Measurements from ENCODE around the gene RANBP3. TPM values are rescaled to one million over a fixed set of nuclear protein-coding genes. Genes with fewer than 3 reads are reported as not detected.
A peak's percentile ranks its signal among the peaks of the same experiment; 100 is the strongest.

Gene RANBP3
- total RNA-seq, 4 donors from 2014 or later: 58.9 to 175 (median 65.0) TPM

DNA sequence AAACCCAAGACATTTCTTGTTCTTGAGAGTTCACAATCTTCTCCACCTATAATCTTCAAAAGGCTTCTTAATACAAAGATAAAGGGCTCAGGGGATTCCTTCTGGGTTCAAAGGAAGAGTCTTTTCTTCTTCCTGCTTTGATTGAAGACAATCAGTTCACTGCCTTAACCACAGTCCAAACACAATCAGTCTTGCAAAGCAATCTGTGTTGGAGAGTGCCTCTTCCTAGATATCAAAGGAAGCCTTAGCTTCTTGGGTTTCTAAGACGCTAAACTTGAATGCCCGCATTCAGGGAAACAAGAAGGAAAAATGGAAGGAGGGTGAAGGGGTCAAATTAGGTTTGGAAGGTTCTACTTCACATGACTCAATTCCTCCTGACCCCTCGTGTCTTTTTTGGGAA lies 27.2 kb downstream of the RANBP3 start:
- in situ Hi-C loops (cut with MboI; ENCODE audit: low pct_ligation_motif_present in 1 of 4, low pct_unique_long_range_greater_than_20kb in 1 of 4, low sequenced_read_pairs in 3 of 4) (no loop called here), intact Hi-C loops (cut with DNase I; ENCODE audit: low total_unique reads) (no loop called here)
- 75 to 100% methylated on average over 3 of the region's 3 CpGs for WGBS, 2 donors (ENCODE audit: low coverage in 1 of 2)
- DNase-seq: no peak
- no peak overlapping the region for H3K4me3 ChIP-seq
- no peak for TF ChIP-seq POLR2AphosphoS5 (IDR thresholded peaks at IDR 0.05)
- TF ChIP-seq, protein P1, sequence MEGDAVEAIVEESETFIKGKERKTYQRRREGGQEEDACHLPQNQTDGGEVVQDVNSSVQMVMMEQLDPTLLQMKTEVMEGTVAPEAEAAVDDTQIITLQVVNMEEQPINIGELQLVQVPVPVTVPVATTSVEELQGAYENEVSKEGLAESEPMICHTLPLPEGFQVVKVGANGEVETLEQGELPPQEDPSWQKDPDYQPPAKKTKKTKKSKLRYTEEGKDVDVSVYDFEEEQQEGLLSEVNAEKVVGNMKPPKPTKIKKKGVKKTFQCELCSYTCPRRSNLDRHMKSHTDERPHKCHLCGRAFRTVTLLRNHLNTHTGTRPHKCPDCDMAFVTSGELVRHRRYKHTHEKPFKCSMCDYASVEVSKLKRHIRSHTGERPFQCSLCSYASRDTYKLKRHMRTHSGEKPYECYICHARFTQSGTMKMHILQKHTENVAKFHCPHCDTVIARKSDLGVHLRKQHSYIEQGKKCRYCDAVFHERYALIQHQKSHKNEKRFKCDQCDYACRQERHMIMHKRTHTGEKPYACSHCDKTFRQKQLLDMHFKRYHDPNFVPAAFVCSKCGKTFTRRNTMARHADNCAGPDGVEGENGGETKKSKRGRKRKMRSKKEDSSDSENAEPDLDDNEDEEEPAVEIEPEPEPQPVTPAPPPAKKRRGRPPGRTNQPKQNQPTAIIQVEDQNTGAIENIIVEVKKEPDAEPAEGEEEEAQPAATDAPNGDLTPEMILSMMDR (IDR thresholded peaks at IDR 0.05): no peak
- TF ChIP-seq EP300 (IDR thresholded peaks at IDR 0.05; ENCODE audit: low read depth): no peak
- no peak for TF ChIP-seq POLR2A (IDR thresholded peaks at IDR 0.05)
- peak overlapping the region; percentile 74 to 89 (median 81) for H3K27ac ChIP-seq
- no peaks in the 10 kb centered on the region for H3K9me3 ChIP-seq
- peaks cover 73 to 94% (median 88%) of the 10 kb centered on the region in 4 donors for H3K4me1 ChIP-seq
- no peaks in the 10 kb centered on the region for H3K27me3 ChIP-seq
- no peaks in the 10 kb centered on the region for H3K36me3 ChIP-seq

DNA sequence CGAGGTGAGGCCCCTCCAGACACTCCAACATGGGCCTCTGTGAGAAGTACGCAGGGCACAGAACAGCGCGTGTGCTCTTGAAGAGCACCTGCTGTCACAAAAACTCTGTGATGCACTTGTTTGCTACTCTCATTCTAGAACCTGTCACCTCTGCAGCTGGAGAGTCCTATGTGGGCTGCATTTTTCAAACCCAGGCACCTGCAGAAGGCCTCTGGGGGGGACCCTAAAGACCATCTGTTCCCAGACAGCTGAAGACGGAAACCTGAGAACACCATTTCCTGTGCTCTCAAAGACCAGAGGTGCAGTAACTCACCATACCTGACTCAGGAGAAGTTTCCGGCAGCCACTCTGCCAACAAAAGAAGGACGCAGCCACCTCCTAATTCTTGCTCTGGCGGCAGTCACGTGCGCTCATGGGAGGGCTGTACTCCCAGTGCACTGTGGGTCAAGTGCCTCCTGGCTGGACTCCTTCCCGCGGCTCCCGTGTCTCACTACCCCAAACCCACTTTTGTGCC lies 28.1 kb downstream of the RANBP3 start:
- no peak for TF ChIP-seq POLR2AphosphoS5 (IDR thresholded peaks at IDR 0.05)
- TF ChIP-seq, protein P1 (IDR thresholded peaks at IDR 0.05): no peak
- TF ChIP-seq POLR2A (IDR thresholded peaks at IDR 0.05): no peak
- TF ChIP-seq EP300 (IDR thresholded peaks at IDR 0.05; ENCODE audit: low read depth): no peak
- intact Hi-C loops (cut with DNase I; ENCODE audit: low total_unique reads) (no loop called here), in situ Hi-C loops (cut with MboI; ENCODE audit: low pct_ligation_motif_present in 1 of 4, low pct_unique_long_range_greater_than_20kb in 1 of 4, low sequenced_read_pairs in 3 of 4) (no loop called here)
- Histone ChIP-seq H3K27ac (peak overlapping the region; percentile 74 to 89 (median 81)), H3K9me3 (no peaks in the 10 kb centered on the region), H3K36me3 (no peaks in the 10 kb centered on the region), H3K4me1 (peaks cover 66 to 85% (median 81%) of the 10 kb centered on the region in 4 donors), H3K27me3 (no peaks in the 10 kb centered on the region), H3K4me3 (no peak overlapping the region)
- 85% methylated on average over 13 of the region's 13 CpGs; no CpG with 5 or more reads in 1 of the 2 donors for WGBS, 2 donors (ENCODE audit: low coverage in 1 of 2)
- DNase-seq: no peak

DNA sequence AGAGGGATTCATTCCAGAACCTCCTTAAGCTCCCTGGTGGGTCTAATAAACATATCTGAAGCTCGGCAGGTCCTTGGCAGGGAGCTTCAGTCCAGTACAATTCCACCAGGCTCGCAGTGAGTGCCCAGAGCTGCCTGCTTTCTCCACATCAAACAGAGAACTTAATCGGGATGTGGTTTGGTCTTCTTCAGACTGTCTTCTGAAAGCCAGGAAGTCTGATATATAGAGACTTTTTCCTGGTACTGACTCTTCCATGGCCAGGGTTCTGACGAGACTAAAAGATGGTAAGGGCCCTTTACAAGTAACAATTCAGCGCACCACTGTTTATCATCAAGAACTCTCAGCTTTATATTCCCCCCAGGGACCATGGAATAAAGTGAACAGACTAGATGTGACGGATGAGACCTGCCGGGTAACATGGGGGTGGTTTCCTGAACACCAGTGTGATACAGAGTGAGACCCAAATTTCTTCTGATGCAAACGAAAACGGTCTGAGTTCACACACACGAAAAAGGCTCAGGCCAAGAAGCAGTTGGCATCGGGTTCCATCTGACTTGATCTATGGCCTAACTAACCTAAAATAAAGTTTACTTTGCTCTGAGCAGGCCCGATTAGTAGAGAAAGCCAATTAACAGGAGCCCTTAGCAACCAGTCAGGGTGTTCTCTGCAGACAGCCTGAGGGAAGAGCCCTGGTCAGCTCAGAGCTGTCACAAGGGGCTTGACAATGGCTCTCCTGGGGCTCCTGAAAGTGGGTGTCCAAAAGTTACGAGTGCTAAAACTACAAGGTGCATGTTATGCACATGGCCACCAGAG lies 29.0 kb downstream of the RANBP3 start:
- H3K4me1 ChIP-seq: peaks cover 60 to 83% (median 73%) of the 10 kb centered on the region in 4 donors
- no peaks in the 10 kb centered on the region for H3K27me3 ChIP-seq

DNA sequence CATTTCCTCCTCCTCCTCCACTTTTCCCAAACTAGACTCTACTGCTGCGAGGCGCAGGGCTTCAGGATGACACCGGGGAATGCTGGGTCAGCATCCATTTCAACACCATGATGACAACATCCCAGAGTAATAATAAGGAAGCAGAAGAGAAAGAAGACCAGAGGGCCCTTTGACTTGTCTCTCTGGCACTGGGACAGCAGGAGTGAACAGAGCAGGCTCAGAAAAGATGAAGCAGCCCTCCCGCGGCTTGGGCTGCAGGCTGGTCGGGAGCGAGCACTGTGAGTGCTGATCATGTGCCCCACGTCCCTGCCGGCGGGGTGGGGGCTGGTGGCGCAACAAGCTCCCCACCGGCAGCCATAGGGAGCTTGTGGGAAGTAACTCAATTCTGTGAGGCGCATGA lies 30.5 kb downstream of the RANBP3 start:
- 33 to 78% methylated on average over 3 to 11 of the region's 13 CpGs for WGBS, 2 donors (ENCODE audit: low coverage in 1 of 2)
- in situ Hi-C loops (cut with MboI; ENCODE audit: low pct_ligation_motif_present in 1 of 4, low pct_unique_long_range_greater_than_20kb in 1 of 4, low sequenced_read_pairs in 3 of 4): no loop called here
- no peaks in the 10 kb centered on the region for H3K27me3 ChIP-seq
- H3K9me3 ChIP-seq: no peaks in the 10 kb centered on the region
- peak overlapping the region; percentile 74 to 89 (median 81) for H3K27ac ChIP-seq
- H3K36me3 ChIP-seq: no peaks in the 10 kb centered on the region
- H3K4me1 ChIP-seq: peaks cover 54 to 82% (median 67%) of the 10 kb centered on the region in 4 donors
- no peak for TF ChIP-seq EP300 (IDR thresholded peaks at IDR 0.05; ENCODE audit: low read depth)
- TF ChIP-seq POLR2AphosphoS5 (IDR thresholded peaks at IDR 0.05): peak in 2 of 3 donors; percentile 22 to 48
- TF ChIP-seq, protein P1 (IDR thresholded peaks at IDR 0.05): no peak
- TF ChIP-seq POLR2A (IDR thresholded peaks at IDR 0.05): no peak
- intact Hi-C loops (cut with DNase I; ENCODE audit: low total_unique reads): no loop called here
- peak; percentile 64 for DNase-seq
- no peak overlapping the region for H3K4me3 ChIP-seq

More for the DNA sequence above, 29.0 kb downstream of the RANBP3 start:
- Histone ChIP-seq H3K27ac (peak overlapping the region; percentile 74 to 89 (median 81)), H3K4me3 (no peak overlapping the region), H3K9me3 (no peaks in the 10 kb centered on the region), H3K36me3 (no peaks in the 10 kb centered on the region)
- no peak for DNase-seq
- 53 to 57% methylated on average over 8 to 13 of the region's 13 CpGs for WGBS, 2 donors (ENCODE audit: low coverage in 1 of 2)
- intact Hi-C loops (cut with DNase I; ENCODE audit: low total_unique reads) (no loop called here), in situ Hi-C loops (cut with MboI; ENCODE audit: low pct_ligation_motif_present in 1 of 4, low pct_unique_long_range_greater_than_20kb in 1 of 4, low sequenced_read_pairs in 3 of 4) (no loop called here)
- peak; percentile 32 for TF ChIP-seq EP300 (IDR thresholded peaks at IDR 0.05; ENCODE audit: low read depth)
- peak in 2 of 3 donors; percentile 20 to 26 for TF ChIP-seq POLR2AphosphoS5 (IDR thresholded peaks at IDR 0.05)
- TF ChIP-seq, protein P1 (IDR thresholded peaks at IDR 0.05): no peak
- no peak for TF ChIP-seq POLR2A (IDR thresholded peaks at IDR 0.05)
